ENCODE results near the gene MEGF11. TPM values are rescaled to one million over a fixed set of nuclear protein-coding genes. Genes with fewer than 3 reads are reported as not detected.

MEGF11 gene
- total RNA-seq, 1 donor from 2014 or later, result 0.10 TPM

DNA sequence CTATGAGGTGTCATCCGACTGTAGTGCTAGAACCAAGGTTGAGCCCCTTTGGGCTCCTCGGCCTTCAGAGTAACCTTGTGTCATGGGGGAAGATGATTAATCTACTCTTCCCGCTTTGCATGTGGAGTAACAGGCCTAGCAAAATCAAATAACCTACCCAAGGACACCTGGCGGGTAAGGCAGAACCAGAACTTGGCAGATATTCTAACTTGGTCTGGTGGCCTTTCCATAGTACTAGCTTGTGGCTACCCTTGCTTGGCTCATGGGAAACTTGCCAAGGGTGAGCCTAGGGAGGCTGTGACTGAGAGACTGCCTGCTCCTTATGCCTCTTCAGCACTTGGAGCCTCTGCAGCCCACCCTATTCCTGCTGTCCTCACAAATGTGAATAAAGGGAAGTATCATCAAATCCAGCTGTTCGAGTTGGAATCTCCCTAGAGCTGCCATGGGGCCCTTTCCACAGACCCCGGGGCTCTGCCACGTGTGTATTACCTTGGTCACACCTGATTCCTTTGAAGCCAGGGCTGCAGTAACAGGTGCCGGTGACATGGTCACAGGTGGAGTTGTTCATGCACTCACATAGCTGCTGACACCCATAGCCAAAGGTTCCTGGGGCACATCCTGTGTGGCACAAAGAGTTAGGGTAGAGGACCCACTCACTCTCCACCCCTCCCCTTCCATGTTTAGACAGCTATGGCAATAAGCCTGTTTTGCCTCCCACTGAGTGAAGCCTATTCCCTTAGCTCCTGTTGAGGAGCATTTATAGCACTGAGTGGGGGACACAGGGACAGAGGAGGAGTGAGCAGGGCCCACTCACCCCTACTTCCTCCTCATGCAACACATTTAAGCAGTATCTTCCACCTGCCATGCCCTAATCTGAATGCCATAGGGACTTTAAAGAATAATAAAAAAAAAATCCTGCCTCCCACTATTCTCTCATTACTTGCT lies 338.3 kb downstream of the MEGF11 start:
- DNase-seq, result no peak

- no peak for DNase-seq
Measured at GRCh38 chr15:65914386-65914785, 339.2 kb downstream of the MEGF11 start.

DNA sequence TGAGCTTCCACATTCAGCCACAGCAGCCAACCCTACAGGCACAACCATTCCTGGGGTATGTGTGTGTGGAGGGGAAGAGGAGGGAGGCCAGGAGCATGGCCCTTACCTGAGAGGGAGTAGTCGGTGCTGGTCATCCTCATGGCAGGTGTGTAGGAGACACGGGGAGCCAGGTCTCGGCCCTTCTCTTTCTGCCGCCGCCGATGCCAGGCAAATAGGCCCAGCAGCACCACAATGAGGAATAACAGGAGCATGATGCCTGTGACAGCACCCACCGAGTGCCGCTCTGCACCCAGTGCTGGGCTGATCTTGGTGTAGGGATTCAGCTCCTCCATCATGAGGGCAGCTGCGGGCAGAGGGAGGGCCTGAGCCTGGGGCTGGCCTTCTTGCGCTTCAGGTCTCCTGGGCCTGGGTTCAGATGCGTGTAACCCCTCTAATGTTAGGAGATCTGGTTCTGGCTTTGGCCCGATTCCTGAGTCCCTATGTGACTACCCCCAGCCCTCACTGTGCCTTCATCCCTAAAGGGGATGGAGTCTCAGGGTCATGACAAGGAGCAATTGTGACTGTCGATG lies 339.8 kb downstream of the MEGF11 start:
- DNase-seq, result no peak

DNA sequence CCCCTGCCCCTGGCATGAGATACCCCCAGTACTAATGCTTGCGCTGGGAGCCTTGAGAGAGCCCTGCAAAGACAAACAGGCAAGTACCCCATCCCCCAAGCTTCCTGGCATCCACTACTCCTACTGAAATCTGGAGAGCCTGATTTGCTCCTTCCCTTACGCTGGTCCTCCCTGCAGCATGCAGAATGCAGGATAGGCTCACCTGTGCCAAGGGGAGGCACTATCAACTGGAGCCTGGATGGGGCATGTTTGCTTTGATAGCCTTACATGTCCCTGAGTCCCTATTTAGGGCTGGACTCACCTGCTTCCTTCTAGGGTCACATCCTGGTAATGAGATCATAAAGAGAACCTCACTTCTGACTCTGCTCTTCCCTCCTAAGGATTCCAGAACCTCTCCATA lies 341.3 kb downstream of the MEGF11 start:
- no peak for DNase-seq

GRCh38 chr15:65910341-65910740 lies 343.2 kb downstream of the MEGF11 start:
- no peak for DNase-seq

DNA sequence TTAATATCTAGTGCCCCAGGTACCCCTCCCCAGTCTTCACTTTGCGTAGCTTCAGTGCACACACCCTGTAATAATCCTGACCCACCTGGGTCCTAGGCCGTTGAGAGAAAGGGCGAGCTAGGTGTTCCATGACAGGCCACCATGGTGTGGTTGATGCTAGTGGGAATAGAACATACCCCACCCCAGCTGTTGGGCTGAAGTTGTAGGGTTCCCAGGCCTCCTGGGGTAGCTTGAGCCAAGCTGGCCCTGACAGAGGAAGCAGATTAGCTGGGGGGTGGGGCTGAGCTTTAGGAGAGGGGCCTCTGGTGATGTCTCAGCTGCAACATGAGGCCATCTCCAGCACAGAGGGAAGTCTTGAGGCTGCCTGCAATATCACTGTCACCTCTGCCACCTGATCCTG lies 343.7 kb downstream of the MEGF11 start:
- DNase-seq, result no peak

DNA sequence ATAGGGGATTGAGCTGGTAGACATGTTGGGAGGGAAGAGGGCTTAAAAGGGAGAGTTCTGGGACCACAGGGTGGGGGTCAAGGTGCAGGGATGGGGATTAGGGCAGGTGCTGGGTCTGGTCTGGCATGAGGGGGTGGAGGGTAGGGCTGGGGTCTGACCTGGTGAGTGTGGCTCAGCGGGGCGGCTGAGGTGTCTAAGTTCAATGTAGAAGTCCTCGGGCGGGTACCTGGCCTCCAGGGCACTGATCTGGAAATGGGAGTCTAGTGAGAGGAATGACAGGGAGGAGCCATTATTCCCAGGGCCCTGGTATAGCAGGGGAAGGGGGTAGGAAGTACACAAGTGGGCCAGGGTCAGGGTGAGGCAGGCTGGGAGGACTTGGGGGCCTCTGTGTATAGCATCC lies 344.7 kb downstream of the MEGF11 start:
- DNase-seq, result no peak

- no peak for DNase-seq
Measured at GRCh38 chr15:65907661-65908060, 345.9 kb downstream of the MEGF11 start.

DNA sequence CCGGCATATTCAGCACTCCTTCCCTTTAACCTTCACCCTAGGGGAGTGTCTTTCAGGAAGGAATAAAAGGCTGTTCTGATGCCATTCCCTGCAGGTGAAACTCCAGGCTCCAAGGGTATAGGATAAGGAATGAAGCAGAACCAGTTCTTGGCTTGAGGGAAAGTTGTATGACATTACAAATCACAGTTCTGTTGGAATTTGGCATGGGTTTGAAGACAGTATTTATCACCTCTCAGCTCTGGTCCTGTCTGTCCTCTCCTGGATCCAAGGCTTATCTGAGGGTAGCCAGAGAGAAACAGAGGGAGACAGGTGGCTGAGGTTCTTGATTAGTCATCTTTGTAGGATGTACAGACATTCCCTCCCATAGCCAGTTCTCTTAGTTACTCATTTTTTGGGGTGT lies 347.2 kb downstream of the MEGF11 start:
- no peak for DNase-seq

DNA sequence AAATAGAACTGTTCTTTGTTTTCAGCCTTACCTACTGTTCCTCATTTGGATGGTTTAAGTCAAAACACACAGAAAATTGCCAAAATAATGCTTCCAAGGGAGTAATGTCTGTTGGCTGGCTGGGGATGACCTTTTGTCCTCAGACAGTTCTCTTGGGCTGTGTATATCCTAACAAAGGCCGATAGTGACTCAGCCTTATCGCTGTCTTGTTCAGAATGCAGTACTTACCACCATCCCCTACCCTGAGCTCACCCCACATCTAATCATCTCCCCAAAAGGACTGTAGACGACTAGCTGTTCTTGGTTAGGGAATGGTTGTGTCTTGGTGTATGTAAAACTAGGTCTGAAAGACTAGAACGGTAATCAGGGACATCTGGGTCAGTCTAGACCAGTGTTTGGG lies 349.2 kb downstream of the MEGF11 start:
- DNase-seq, result no peak

GRCh38 chr15:65903296-65904073 lies 350.1 kb downstream of the MEGF11 start:
- no peak for DNase-seq

- no peak for DNase-seq
Measured at GRCh38 chr15:65902373-65902772, 351.2 kb downstream of the MEGF11 start.

- no peak for DNase-seq
Measured at GRCh38 chr15:65901836-65902235, 351.7 kb downstream of the MEGF11 start.

DNA sequence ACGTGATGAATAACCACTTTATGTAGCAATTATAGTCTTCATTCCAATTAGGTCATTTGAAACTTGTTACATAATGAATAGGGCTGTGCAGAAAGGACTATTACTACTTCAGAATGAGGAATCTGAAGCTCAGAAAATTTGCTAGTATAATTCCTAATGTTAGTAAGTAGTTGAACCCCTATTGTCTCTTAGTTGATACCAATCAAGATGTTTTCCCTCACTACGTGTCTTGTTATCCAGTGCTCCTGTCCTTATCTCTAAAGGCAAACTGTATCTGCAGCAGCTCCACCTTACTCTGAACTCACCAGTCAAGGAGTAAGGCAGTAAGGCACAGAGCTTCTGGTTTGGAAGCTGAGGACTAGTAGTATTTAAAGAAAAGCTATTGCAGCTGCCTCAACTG lies 352.2 kb downstream of the MEGF11 start:
- no peak for DNase-seq

DNA sequence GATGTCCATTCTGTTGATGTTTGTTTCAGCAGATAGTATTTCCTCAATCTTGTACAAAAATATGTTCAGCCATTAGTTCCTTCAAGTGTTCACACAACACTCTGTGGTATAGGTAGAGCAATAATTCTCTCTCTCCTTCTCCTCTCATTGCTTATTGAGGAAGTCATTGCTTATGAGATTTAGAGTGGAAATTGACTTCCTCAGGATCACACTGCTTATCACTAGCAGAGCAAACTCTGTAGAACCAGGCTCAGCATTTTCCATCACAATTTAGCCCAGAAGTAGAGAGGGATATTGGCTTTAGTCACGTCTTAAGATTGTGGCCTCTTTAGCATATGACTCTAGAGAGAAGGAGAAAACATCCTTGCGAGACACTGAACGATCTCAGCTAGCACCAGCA lies 353.1 kb downstream of the MEGF11 start:
- DNase-seq, result no peak

DNA sequence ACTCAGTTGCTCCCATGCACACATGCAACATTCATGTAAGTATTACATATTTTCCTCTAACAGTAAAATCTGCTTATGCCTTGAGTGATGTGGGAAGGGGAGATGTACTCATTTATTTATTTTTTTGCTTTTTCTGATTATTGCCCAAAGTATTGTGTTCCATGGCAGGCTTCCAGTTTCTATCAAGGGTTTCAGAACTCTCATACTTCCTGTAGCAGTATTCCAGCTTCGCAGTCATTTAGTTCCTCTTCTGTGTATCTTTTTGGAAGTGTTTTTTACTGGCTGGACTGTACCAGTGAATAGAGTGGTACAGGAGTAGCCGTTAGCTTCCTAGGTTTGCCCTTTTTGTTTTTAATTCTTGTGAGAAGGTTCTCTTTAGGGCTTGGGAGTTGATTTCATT lies 357.3 kb downstream of the MEGF11 start:
- no peak for DNase-seq

- no peak for DNase-seq
Measured at GRCh38 chr15:65893060-65893459, 360.5 kb downstream of the MEGF11 start.

DNA sequence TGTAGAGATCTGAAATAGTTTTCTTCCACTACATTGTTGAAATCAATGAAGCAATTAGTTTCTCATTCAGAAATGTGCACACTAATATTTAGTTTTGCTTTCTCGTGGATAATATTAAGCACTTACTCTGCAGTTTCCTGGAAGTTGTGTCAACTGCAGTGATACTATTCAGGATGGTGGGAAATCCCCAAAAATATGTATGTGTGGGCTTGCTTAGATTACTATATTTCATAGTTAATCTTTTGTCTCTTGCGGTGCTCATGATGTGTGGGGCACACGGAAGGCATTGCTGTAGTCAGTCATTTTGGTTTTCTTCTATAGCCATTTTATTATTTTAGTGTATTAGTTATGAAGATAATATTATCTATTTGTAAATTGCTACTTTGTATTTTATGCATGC lies 364.6 kb downstream of the MEGF11 start:
- no peak for DNase-seq

DNA sequence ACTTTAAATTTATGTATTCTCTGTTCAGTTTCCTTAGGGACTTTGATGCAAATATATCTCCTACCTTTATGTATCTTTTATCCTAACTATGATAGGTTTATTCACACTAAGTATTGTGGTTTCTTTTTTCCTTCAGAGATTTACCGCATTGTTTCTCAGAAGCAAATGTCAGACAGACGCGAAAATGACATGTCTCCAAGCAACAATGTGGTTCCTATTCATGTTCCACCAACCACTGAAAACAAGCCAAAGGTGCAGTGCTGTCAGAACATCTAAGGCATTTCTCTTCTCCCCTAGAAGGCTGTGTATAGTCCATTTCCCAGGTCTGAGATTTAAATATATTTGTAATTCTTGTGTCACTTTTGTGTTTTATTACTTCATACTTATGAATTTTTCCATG lies 366.0 kb downstream of the MEGF11 start:
- no peak for DNase-seq

- DNase-seq, result no peak
Measured at GRCh38 chr15:65885668-65886218, 367.8 kb downstream of the MEGF11 start.

DNA sequence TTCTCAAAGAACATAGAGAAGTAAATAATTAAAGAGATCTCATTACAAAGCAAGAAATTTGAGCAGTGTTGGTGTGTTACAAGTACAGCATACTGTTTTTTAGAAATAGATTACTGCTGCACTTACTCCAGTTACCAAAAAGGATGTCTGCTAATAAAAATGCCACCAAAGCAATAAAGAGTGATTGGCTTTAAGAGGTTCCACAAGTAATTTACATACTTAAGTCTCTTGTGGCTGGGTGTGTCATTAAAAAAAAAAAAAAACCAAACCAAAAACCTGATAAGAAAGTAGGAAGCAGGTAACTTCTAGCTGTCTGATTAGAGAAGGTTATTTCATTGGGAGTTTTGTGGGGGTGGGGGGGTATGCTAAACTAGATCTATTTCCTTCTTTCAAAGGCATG lies 369.0 kb downstream of the MEGF11 start:
- DNase-seq, result no peak

GRCh38 chr15:65883571-65883970 lies 370.0 kb downstream of the MEGF11 start:
- no peak for DNase-seq

All from tongue (tissue), 2 donors.